HepG2 (cell line): ENCODE results near the gene MISP3. TPM values are rescaled to one million over a fixed set of nuclear protein-coding genes. Genes with fewer than 3 reads are reported as not detected.

Source experiments
- CBFB ChIP-seq: sonication (generic); formaldehyde crosslinking; IDR thresholded peaks from 2 replicates; pipeline ENCODE4 v1.4.0; 2020; ENCODE audit warnings: missing genetic modification reagents
- CCAR2 ChIP-seq: fragments of 200-400 bp; formaldehyde crosslinking; optimal IDR thresholded peaks from 2 replicates; pipeline ENCODE3; 2018; ENCODE audit warnings: low read depth, mild to moderate bottlenecking, low read length, moderate library complexity
- HNRNPL ChIP-seq: fragments of 200-400 bp; formaldehyde crosslinking; IDR thresholded peaks from 2 replicates; pipeline ENCODE4 v1.6.1; 2017; ENCODE audit warnings: mild to moderate bottlenecking, low read depth, low read length
- KDM2A ChIP-seq: sonication (generic); formaldehyde crosslinking; IDR thresholded peaks from 2 replicates; pipeline ENCODE4 v1.4.0; 2020; ENCODE audit warnings: low read depth, missing genetic modification reagents, borderline replicate concordance
- MIXL1 ChIP-seq: IDR thresholded peaks from 2 replicates; pipeline ENCODE4 v1.6.1; 2016
- MXD1 ChIP-seq: sonication (generic); formaldehyde crosslinking; IDR thresholded peaks from 2 replicates; pipeline ENCODE4 v1.4.0; 2020; ENCODE audit warnings: mild to moderate bottlenecking, missing genetic modification reagents
- NFAT5 ChIP-seq: sonication (generic); formaldehyde crosslinking; IDR thresholded peaks from 2 replicates; pipeline ENCODE4 v1.4.0; 2020; ENCODE audit warnings: missing genetic modification reagents
- PHF5A ChIP-seq: IDR thresholded peaks from one replicate; pipeline ENCODE4 v1.6.1; 2018; ENCODE audit warnings: low read depth, missing genetic modification reagents; ENCODE audit not compliant: unreplicated experiment
- RFX5 ChIP-seq: IDR thresholded peaks from 2 replicates; pipeline ENCODE4 v1.6.1; 2011; ENCODE audit warnings: low read depth, low read length, improper control_type of control experiment
- RFXANK ChIP-seq: IDR thresholded peaks from 2 replicates; pipeline ENCODE4 v1.6.1; 2016
- SALL2 ChIP-seq: sonication (generic); formaldehyde crosslinking; IDR thresholded peaks from 2 replicates; pipeline ENCODE4 v1.8.1; 2023; ENCODE audit warnings: mild to moderate bottlenecking, missing genetic modification reagents, inconsistent platforms
- SRY ChIP-seq: sonication (generic); formaldehyde crosslinking; IDR thresholded peaks from 2 replicates; pipeline ENCODE4 v1.8.0; 2022; ENCODE audit warnings: mild to moderate bottlenecking, missing genetic modification reagents
- ZBTB14 ChIP-seq: sonication (generic); formaldehyde crosslinking; IDR thresholded peaks from 2 replicates; pipeline ENCODE4 v1.4.0; 2020; ENCODE audit warnings: missing genetic modification reagents
- ZFP82 ChIP-seq: sonication (generic); formaldehyde crosslinking; IDR thresholded peaks from 2 replicates; pipeline ENCODE4 v1.5.1; 2020; ENCODE audit warnings: mild to moderate bottlenecking, missing genetic modification reagents, borderline replicate concordance
- ZNF10 ChIP-seq: sonication (generic); formaldehyde crosslinking; IDR thresholded peaks from 2 replicates; pipeline ENCODE4 v1.4.0; 2020; ENCODE audit warnings: mild to moderate bottlenecking, low read depth, missing genetic modification reagents, borderline replicate concordance
- ZNF12 ChIP-seq: sonication (generic); formaldehyde crosslinking; IDR thresholded peaks from 2 replicates; pipeline ENCODE4 v1.5.0; 2020; ENCODE audit warnings: missing genetic modification reagents
- ZNF20 ChIP-seq: sonication (generic); formaldehyde crosslinking; IDR thresholded peaks from 2 replicates; pipeline ENCODE4 v1.4.0; 2020; ENCODE audit warnings: mild to moderate bottlenecking, moderate library complexity, missing genetic modification reagents
- ZNF333 ChIP-seq: sonication (generic); formaldehyde crosslinking; IDR thresholded peaks from 2 replicates; pipeline ENCODE4 v1.4.0; 2020; ENCODE audit warnings: mild to moderate bottlenecking, missing genetic modification reagents, borderline replicate concordance
- ZNF468 ChIP-seq: sonication (generic); formaldehyde crosslinking; IDR thresholded peaks from 2 replicates; pipeline ENCODE4 v1.8.0; 2022; ENCODE audit warnings: mild to moderate bottlenecking, moderate library complexity, missing genetic modification reagents
- ZNF512 ChIP-seq: sonication (generic); formaldehyde crosslinking; IDR thresholded peaks from 2 replicates; pipeline ENCODE4 v1.4.0; 2020; ENCODE audit warnings: mild to moderate bottlenecking, missing genetic modification reagents
- ZNF616 ChIP-seq: sonication (generic); formaldehyde crosslinking; IDR thresholded peaks from 2 replicates; pipeline ENCODE4 v1.5.0; 2020; ENCODE audit warnings: low read depth, mild to moderate bottlenecking, missing genetic modification reagents
- ZNF678 ChIP-seq: sonication (generic); formaldehyde crosslinking; IDR thresholded peaks from 2 replicates; pipeline ENCODE4 v1.4.0; 2020; ENCODE audit warnings: mild to moderate bottlenecking, missing genetic modification reagents
- polyA plus RNA-seq, 8 experiments: library from polyadenylated mRNA; depleted of rRNA in 3 of 8; stranded (reverse) in 7 of 8; unstranded in 1 of 8; fragments of >200 nt; fragmentation: Illumina TruSeq in 4 of 8; extraction: Trizol in 4 of 8; gene quantifications; 2 replicates each; pipeline versions ENCODE4 v1.2.1 to v1.2.3, GENCODE V29; 2011 to 2016; ENCODE audit warnings: low read depth in 4 of 8, missing spikeins in 1 of 8, mixed read lengths in 1 of 8; ENCODE audit not compliant: insufficient read depth in 1 of 8
- total RNA-seq, 5 experiments: library from RNA; depleted of rRNA; stranded (reverse); fragments of >200 nt; fragmentation: Illumina TruSeq; extraction: Trizol; gene quantifications; 2 replicates each; pipeline ENCODE4 v1.2.3, GENCODE V29; 2016; ENCODE audit warnings: low read depth in 1 of 5

The MISP3 gene
- total and polyA plus RNA-seq, 2 of the 13 experiments (the other 11 are each of a cell fraction or from before 2014, with no cell fraction given) = 2.5 to 5.4 TPM

GRCh38 chr19:14118165-14119051 is 45.8 kb downstream of the MISP3 start (continued):
- no peak for TF ChIP-seq CCAR2
- no peak for TF ChIP-seq CBFB (CRISPR knock-in tag)
- no peak for TF ChIP-seq SALL2 (CRISPR knock-in tag)
- TF ChIP-seq MIXL1 = no peak
- TF ChIP-seq RFXANK (CRISPR knock-in tag) = no peak
- peak; percentile 28; the same call in 1 of the 2 replicates for TF ChIP-seq ZNF616 (CRISPR knock-in tag)
- no peak for TF ChIP-seq ZNF10 (CRISPR knock-in tag)
- TF ChIP-seq ZNF20 = no peak
- no peak for TF ChIP-seq PHF5A (CRISPR knock-in tag)
- no peak for TF ChIP-seq ZFP82 (CRISPR knock-in tag)
- TF ChIP-seq ZNF12 (CRISPR knock-in tag) = no peak
- TF ChIP-seq ZNF512 = no peak
- no peak for TF ChIP-seq ZNF678 (CRISPR knock-in tag)
- peak; percentile 29; the same call in 1 of the 2 replicates for TF ChIP-seq NFAT5 (CRISPR knock-in tag)
- TF ChIP-seq HNRNPL = no peak
- 0 out of 2 replicates have a peak, but pooled peaks have one; percentile 74 for TF ChIP-seq ZNF333 (CRISPR knock-in tag)
- TF ChIP-seq KDM2A = peak; percentile 41; the same call in 1 of the 2 replicates
- no peak for TF ChIP-seq RFX5
- TF ChIP-seq MXD1 (CRISPR knock-in tag) = peak; percentile 49; the same call in 1 of the 2 replicates
- TF ChIP-seq ZBTB14 (CRISPR knock-in tag) = no peak
- TF ChIP-seq ZNF468 (CRISPR knock-in tag) = no peak
- TF ChIP-seq SRY (CRISPR knock-in tag) = no peak
